Nephron progenitor cell (in vitro differentiated cells): ENCODE measurements around the gene GRM7.

Source experiments
- DNase-seq: peaks from one replicate; pipeline ENCODE4 v3.0.0; 2021
- H3K27ac Mint-ChIP-seq: 2 replicates; pipeline ENCODE4 v1.8.0; 2021; ENCODE audit warnings: mild to moderate bottlenecking, moderate library complexity, mixed read lengths
- H3K27me3 Mint-ChIP-seq: 2 replicates; pipeline ENCODE4 v1.8.0; 2021; ENCODE audit warnings: mild to moderate bottlenecking, low read depth, mixed read lengths; ENCODE audit not compliant: poor library complexity
- H3K36me3 Mint-ChIP-seq: 2 replicates; pipeline ENCODE4 v1.8.0; 2021; ENCODE audit warnings: low read depth, mixed read lengths
- H3K4me1 Mint-ChIP-seq: 2 replicates; pipeline ENCODE4 v1.8.0; 2021; ENCODE audit warnings: mixed read lengths
- H3K4me3 Mint-ChIP-seq: 2 replicates; pipeline ENCODE4 v1.8.0; 2021; ENCODE audit warnings: mild to moderate bottlenecking, moderate library complexity, mixed read lengths
- H3K9me3 Mint-ChIP-seq: 2 replicates; pipeline ENCODE4 v1.8.0; 2021; ENCODE audit warnings: mild to moderate bottlenecking, moderate library complexity, mixed read lengths
- TF ChIP-seq, protein P1 (sequence below): fragments of 200-600 bp; sonication (generic); IDR thresholded peaks from 2 replicates; pipeline ENCODE4 v1.5.0; 2021; ENCODE audit warnings: antibody characterized with exemption

GRM7 gene

DNA sequence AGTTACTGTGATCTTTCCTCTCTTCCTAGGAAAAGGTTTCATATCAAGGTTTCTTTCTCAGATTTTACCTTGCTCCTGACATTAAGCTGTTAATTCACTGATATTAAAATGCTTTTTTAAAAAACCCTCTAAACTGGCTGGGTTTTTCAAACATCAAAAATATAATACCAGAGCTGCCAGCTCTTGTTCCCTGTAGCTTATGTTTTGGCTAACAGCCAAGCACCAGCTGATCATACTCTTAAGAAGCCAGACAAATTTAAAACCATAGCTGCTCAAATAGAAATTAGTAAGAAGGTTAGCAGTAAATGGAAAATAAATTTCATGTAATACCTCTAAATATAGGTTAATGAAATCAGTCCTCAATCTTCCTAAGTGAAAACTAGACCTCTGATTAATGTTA lies 657.5 kb downstream of the GRM7 start:
- Mint-ChIP-seq H3K36me3 (no peaks in the 10 kb centered on the region), H3K27me3 (no peaks in the 10 kb centered on the region), H3K4me1 (no peaks in the 10 kb centered on the region), H3K9me3 (peaks cover 1% of the 10 kb centered on the region), H3K27ac (no peak overlapping the region), H3K4me3 (no peak overlapping the region)
- TF ChIP-seq, protein P1, sequence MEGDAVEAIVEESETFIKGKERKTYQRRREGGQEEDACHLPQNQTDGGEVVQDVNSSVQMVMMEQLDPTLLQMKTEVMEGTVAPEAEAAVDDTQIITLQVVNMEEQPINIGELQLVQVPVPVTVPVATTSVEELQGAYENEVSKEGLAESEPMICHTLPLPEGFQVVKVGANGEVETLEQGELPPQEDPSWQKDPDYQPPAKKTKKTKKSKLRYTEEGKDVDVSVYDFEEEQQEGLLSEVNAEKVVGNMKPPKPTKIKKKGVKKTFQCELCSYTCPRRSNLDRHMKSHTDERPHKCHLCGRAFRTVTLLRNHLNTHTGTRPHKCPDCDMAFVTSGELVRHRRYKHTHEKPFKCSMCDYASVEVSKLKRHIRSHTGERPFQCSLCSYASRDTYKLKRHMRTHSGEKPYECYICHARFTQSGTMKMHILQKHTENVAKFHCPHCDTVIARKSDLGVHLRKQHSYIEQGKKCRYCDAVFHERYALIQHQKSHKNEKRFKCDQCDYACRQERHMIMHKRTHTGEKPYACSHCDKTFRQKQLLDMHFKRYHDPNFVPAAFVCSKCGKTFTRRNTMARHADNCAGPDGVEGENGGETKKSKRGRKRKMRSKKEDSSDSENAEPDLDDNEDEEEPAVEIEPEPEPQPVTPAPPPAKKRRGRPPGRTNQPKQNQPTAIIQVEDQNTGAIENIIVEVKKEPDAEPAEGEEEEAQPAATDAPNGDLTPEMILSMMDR, result no peak
- DNase-seq, result no peak

DNA sequence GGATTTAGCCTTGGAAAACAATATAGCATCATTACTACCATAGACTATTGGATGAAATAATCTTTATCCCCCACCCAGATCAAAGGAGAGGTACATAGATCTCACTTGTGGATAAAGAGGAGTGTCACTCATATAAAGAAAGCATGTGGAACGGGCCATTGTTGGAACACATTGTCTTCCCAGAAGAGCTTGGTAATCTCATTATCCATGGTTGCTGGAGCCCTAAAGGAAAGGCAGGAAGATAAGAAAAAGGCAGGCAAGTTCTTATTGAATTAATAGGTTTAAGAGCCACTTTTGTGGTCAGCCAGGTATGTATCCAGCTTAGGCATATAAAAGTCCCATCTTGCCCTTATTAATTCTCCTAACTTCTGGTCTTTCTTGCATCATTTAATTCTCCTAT lies 659.1 kb downstream of the GRM7 start:
- H3K4me1 Mint-ChIP-seq, result no peaks in the 10 kb centered on the region
- no peak overlapping the region for H3K27ac Mint-ChIP-seq
- H3K27me3 Mint-ChIP-seq, result no peaks in the 10 kb centered on the region
- no peak overlapping the region for H3K4me3 Mint-ChIP-seq
- TF ChIP-seq, protein P1, result no peak
- DNase-seq, result no peak
- peaks cover 6% of the 10 kb centered on the region for H3K9me3 Mint-ChIP-seq
- no peaks in the 10 kb centered on the region for H3K36me3 Mint-ChIP-seq

DNA sequence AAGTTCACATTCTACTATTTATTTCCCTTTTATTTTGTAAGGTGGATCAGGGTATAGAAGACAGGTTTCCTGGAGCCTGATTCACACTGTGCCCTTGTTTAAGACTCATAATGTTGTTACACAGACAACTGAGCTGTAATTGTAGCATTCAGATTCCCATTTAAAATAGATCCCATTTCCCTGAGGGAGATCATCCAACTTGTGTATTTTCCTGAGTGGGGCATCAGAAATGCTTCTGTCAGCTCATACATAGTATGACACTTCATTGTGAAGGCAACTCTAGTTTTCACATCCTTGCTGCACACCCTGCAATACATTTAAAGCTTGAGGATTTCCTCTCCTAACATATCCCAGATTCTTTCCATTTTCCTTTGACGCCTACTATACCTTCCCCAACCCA lies 659.7 kb downstream of the GRM7 start:
- H3K4me1 Mint-ChIP-seq, result no peaks in the 10 kb centered on the region
- DNase-seq, result no peak
- H3K27me3 Mint-ChIP-seq, result no peaks in the 10 kb centered on the region
- TF ChIP-seq, protein P1, result no peak
- H3K27ac Mint-ChIP-seq, result no peak overlapping the region
- peaks cover 10% of the 10 kb centered on the region for H3K9me3 Mint-ChIP-seq
- no peak overlapping the region for H3K4me3 Mint-ChIP-seq
- H3K36me3 Mint-ChIP-seq, result no peaks in the 10 kb centered on the region

DNA sequence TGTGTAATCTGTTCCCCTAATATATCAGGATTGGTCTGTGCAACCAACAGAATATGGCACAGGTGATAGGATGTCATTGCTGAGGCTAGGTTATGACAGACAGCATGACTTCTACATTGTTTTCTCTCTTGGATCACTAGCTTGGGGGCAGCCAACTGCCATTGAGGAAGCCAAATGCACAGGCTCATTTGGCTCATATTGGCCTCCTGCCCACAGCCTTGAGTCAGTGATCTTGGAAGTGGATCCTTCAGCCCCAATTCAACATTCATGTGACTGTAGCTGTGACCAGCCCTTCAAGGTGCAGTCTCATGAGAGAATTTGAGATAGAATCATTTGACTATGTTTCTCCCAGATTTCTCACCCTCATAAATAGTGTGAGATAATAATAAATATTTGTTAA lies 675.6 kb downstream of the GRM7 start:
- TF ChIP-seq, protein P1, result no peak
- Mint-ChIP-seq H3K27me3 (peaks cover 7% of the 10 kb centered on the region), H3K4me3 (no peak overlapping the region), H3K36me3 (no peaks in the 10 kb centered on the region), H3K4me1 (no peaks in the 10 kb centered on the region), H3K27ac (no peak overlapping the region), H3K9me3 (no peaks in the 10 kb centered on the region)
- no peak for DNase-seq

DNA sequence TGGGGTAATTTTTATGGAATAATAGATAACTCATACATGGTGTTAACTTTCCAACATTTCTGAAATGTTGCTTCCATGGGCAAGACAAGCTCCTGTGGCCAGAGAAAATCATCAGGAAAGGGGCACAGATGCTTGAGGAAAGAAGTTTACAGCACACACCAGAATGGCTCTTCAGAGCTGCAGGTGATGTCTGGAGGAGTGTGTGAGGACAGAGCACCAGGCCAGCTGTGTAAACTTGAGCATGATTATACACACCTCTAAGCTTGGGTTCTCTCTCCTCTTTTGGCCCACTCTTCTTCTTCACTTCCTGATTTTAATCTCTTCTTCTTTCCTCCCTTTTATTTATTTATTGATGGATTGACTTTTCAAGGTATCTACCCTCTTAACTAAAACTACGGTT lies 676.0 kb downstream of the GRM7 start:
- peaks cover 4% of the 10 kb centered on the region for H3K27me3 Mint-ChIP-seq
- TF ChIP-seq, protein P1, result no peak
- no peaks in the 10 kb centered on the region for H3K36me3 Mint-ChIP-seq
- H3K4me1 Mint-ChIP-seq, result no peaks in the 10 kb centered on the region
- H3K4me3 Mint-ChIP-seq, result no peak overlapping the region
- no peaks in the 10 kb centered on the region for H3K9me3 Mint-ChIP-seq
- no peak for DNase-seq
- no peak overlapping the region for H3K27ac Mint-ChIP-seq

DNA sequence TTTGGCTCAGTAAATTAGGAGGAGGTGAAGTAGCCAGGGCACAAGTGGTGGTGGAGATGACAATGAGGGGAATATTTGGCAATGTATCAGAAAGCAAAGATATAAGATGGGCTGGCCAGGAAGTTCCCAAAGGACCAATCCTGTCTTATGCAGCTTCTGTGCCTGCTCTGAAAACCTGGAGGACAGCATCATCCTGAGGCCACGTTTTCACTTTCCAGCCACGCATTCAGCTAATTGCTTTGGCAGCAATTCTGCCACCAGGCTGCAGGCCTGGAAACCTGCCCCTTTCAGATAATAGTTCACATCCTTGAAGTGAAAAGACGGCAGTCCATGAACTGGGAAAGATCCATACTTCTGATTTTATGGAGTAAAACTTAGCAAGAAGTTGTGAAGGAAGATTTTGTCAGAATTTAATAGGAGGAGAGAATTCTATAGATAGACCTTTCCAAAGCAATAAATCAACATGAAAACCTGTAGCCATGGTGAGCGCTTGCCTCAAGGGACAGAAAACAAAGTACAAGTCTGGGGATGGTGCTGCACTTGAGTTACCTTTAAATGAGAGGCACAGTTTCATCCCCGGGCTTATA lies 682.5 kb downstream of the GRM7 start:
- peak; percentile 10 for DNase-seq
- Mint-ChIP-seq H3K27ac (no peak overlapping the region), H3K36me3 (no peaks in the 10 kb centered on the region)

More for the DNA sequence above, 682.5 kb downstream of the GRM7 start:
- peaks cover 5% of the 10 kb centered on the region for H3K9me3 Mint-ChIP-seq
- TF ChIP-seq, protein P1, result no peak
- no peak overlapping the region for H3K4me3 Mint-ChIP-seq
- peaks cover 10% of the 10 kb centered on the region for H3K4me1 Mint-ChIP-seq
- peaks cover 4% of the 10 kb centered on the region for H3K27me3 Mint-ChIP-seq
